Adrenal gland (tissue), 12 donors: ENCODE measurements around the gene PRPH. TPM values are rescaled to one million over a fixed set of nuclear protein-coding genes. Genes with fewer than 3 reads are reported as not detected.
"Not testable (repeated sequence)": the region's sequence is repeated elsewhere in the genome, so short reads cannot be mapped to it uniquely, and the experiment has no call there.

Source experiments
- DNase-seq, 7 donors: peaks; one replicate each; pipeline ENCODE4 v3.0.0-alpha.2; 2019 to 2020
- H3K27ac ChIP-seq, 5 donors: fragments of 200-600 bp; sonication (generic) in 4 of 5; 1 replicate in 3 of 5; 2 replicates in 2 of 5; pipeline versions ENCODE4 v1.5.1 to v1.8.0; 2016 to 2020; ENCODE audit warnings: mild to moderate bottlenecking in 1 of 5
- H3K27me3 ChIP-seq: fragments of 200-600 bp; 2 replicates; pipeline ENCODE4 v1.8.0; 2021
- H3K36me3 ChIP-seq, 2 donors: fragments of 200-600 bp; replicated peaks in 1 of 2; 1 replicate in 1 of 2; 2 replicates in 1 of 2; pipeline versions ENCODE4 v1.5.1 to v1.8.0; 2018 to 2022
- H3K4me1 ChIP-seq, 2 donors: fragments of 200-600 bp; replicated peaks in 1 of 2; 1 replicate in 1 of 2; 2 replicates in 1 of 2; pipeline versions ENCODE4 v1.5.1 to v1.8.0; 2018 to 2021
- H3K4me3 ChIP-seq, 4 donors: fragments of 200-600 bp; sonication (generic) in 3 of 4; one replicate each; pipeline ENCODE4 v1.5.1; 2016 to 2018
- H3K9me3 ChIP-seq, 3 donors: fragments of 200-600 bp; sonication (generic) in 1 of 3; replicated peaks in 1 of 3; 1 replicate in 2 of 3; 2 replicates in 1 of 3; pipeline versions ENCODE4 v1.5.1 to v1.8.0; 2016 to 2021
- POLR2A ChIP-seq, 2 donors: fragments of 450-650 bp; IDR thresholded peaks; one replicate each; pipeline ENCODE4 v1.6.1; 2017; ENCODE audit warnings: antibody characterized with exemption in 2 of 2, mild to moderate bottlenecking in 2 of 2, moderate library complexity in 1 of 2
- WGBS, 4 donors: extraction: QIAGEN DNeasy Blood & Tissue Kit in 2 of 4; methylation state at CpG; one replicate each; pipeline versions ENCODE4 v1.1.5 to v1.1.7; 2013 to 2017; 5-methylcytosine and 5-hydroxymethylcytosine counted together
- intact Hi-C, 2 donors: fragments of 100-400 bp; cut with DNase I; formaldehyde crosslinking; loops; one replicate each; pipeline versions ENCODE4 v1.14.1 to v1.15.0; 2022 to 2023
- polyA plus RNA-seq, 3 donors: library from polyadenylated mRNA; stranded (reverse); fragments of 200-250 nt in 2 of 3; fragments of 350-450 nt in 1 of 3; fragmentation: Illumina TruSeq in 1 of 3; extraction: RNeasy Lipid Tissue Mini Kit (QIAGEN cat#74804) in 1 of 3; gene quantifications; one replicate each; pipeline ENCODE4 v1.2.3, GENCODE V29; 2013 to 2014
- total RNA-seq, 9 donors: library from RNA; depleted of rRNA in 4 of 9; stranded (reverse); fragments of >200 nt in 4 of 9; fragments of 120-200 nt in 1 of 9; fragmentation: NEBNext Ultra II Directional in 1 of 9; extraction: Animal tissue kit (Norgen Biotek cat#: 25700) in 1 of 9; gene quantifications; one replicate each; pipeline versions ENCODE4 v1.1.0 to v1.2.4, GENCODE V29; 2013 to 2023
- TF ChIP-seq, protein P1 (sequence below), 6 experiments: fragments of 450-650 bp in 4 of 6; fragments of 200-600 bp in 2 of 6; sonication (generic) in 1 of 6; IDR thresholded peaks; 1 replicate in 5 of 6; 2 replicates in 1 of 6; pipeline versions ENCODE4 v1.5.1 to v1.8.0; 2016 to 2021; ENCODE audit warnings: antibody characterized with exemption in 6 of 6, mild to moderate bottlenecking in 2 of 6, moderate library complexity in 1 of 6
- donor health status: healthy with polysubstance abuse.
- donor health status: Bipolar disorder and iron deficiency.
- donor health status: DM: yes; HTN: yes; CAD: no.
- donor health status: DM: no; HTN: no; CAD: no.
- donor health status: DM: no; HTN: no; CAD: no.
- donor health status: DM: yes; HTN: yes; CAD: no.

The PRPH gene
- total and polyA plus RNA-seq, 12 donors: 0.16 to 27.8 (median 5.9) TPM; not detected in 3

- Histone ChIP-seq H3K9me3 (no peaks in the 10 kb centered on the region), H3K27me3 (peaks cover 34% of the 10 kb centered on the region), H3K4me3 (no peak overlapping the region), H3K36me3 (no peaks in the 10 kb centered on the region), H3K27ac (no peak overlapping the region), H3K4me1 (peaks cover 5% of the 10 kb centered on the region in 2 donors)
- DNase-seq: peak in 1 of 7 donors; percentile 42
- WGBS, 4 donors: 50 to 52% (median 51%) methylated on average over 11 to 40 of the region's 40 CpGs
- TF ChIP-seq, protein P1, sequence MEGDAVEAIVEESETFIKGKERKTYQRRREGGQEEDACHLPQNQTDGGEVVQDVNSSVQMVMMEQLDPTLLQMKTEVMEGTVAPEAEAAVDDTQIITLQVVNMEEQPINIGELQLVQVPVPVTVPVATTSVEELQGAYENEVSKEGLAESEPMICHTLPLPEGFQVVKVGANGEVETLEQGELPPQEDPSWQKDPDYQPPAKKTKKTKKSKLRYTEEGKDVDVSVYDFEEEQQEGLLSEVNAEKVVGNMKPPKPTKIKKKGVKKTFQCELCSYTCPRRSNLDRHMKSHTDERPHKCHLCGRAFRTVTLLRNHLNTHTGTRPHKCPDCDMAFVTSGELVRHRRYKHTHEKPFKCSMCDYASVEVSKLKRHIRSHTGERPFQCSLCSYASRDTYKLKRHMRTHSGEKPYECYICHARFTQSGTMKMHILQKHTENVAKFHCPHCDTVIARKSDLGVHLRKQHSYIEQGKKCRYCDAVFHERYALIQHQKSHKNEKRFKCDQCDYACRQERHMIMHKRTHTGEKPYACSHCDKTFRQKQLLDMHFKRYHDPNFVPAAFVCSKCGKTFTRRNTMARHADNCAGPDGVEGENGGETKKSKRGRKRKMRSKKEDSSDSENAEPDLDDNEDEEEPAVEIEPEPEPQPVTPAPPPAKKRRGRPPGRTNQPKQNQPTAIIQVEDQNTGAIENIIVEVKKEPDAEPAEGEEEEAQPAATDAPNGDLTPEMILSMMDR (IDR thresholded peaks at IDR 0.05): no peak
- no peak for TF ChIP-seq POLR2A (IDR thresholded peaks at IDR 0.05)
- intact Hi-C loops: no loop called here
These were observed 38.0 kb downstream of the PRPH start for GRCh38 chr12:49332891-49333371.

DNA sequence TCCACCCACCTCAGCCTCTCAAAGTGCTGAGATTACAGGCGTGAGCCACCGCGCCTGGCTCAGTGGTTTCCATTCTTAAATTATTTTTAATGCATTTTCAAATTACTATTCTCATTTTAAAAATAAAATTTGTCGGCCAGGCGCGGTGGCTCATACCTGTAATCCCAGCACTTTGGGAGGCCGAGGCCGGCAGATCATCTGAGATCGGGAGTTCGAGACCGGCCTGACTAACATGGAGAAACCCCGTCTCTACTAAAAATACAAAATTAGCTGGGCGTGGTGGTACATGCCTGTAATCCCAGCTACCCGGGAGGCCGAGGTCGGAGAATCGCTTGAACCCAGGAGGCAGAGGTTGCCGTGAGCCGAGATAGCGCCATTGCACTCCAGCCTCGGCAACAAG, 38.8 kb downstream of the PRPH start:
- intact Hi-C loops: not testable (repeated sequence)
- WGBS, 4 donors: 59 to 66% (median 61%) methylated on average over 21 of the region's 21 CpGs

GRCh38 chr12:49334226-49334625, 39.3 kb downstream of the PRPH start:
- Histone ChIP-seq H3K9me3 (no peaks in the 10 kb centered on the region), H3K4me3 (no peak overlapping the region), H3K36me3 (no peaks in the 10 kb centered on the region), H3K4me1 (peaks cover 5% of the 10 kb centered on the region in 2 donors), H3K27me3 (peaks cover 34% of the 10 kb centered on the region), H3K27ac (no peak overlapping the region)
- WGBS, 4 donors: 58 to 73% (median 62%) methylated on average over 13 to 19 of the region's 19 CpGs
- TF ChIP-seq POLR2A (IDR thresholded peaks at IDR 0.05): no peak
- TF ChIP-seq, protein P1 (IDR thresholded peaks at IDR 0.05): no peak
- no peak for DNase-seq
- intact Hi-C loops: no loop called here

More for the DNA sequence above, 38.8 kb downstream of the PRPH start:
- DNase-seq, H3K4me3 ChIP-seq, H3K36me3 ChIP-seq, H3K4me1 ChIP-seq, H3K27ac ChIP-seq, H3K9me3 ChIP-seq: not testable (repeated sequence)
- H3K27me3 ChIP-seq: peaks cover 34% of the 10 kb centered on the region

- H3K4me1 ChIP-seq: peaks cover 5 to 9% of the 10 kb centered on the region in 2 donors
- DNase-seq: no peak
- intact Hi-C loops: no loop called here
- 61 to 77% (median 73%) methylated on average over 11 to 12 of the region's 12 CpGs for WGBS, 4 donors
- H3K9me3 ChIP-seq: no peaks in the 10 kb centered on the region
- TF ChIP-seq POLR2A (IDR thresholded peaks at IDR 0.05): no peak
- TF ChIP-seq, protein P1 (IDR thresholded peaks at IDR 0.05): no peak
- H3K4me3 ChIP-seq: no peak overlapping the region
- H3K27ac ChIP-seq: no peak overlapping the region
- no peaks in the 10 kb centered on the region for H3K36me3 ChIP-seq
- peaks cover 34% of the 10 kb centered on the region for H3K27me3 ChIP-seq
These were observed 39.7 kb downstream of the PRPH start for GRCh38 chr12:49334681-49335080.
